GM23248 (cell line): ENCODE measurements around the gene DNMT3B. TPM values are rescaled to one million over a fixed set of nuclear protein-coding genes. Genes with fewer than 3 reads are reported as not detected.

Experiments used
- DNase-seq: peaks from one replicate; pipeline ENCODE4 v3.0.0-alpha.2; 2015
- H2AFZ ChIP-seq: fragments of 200-600 bp; sonication (generic); 2 replicates; pipeline ENCODE4 v1.6.1; 2016; ENCODE audit warnings: antibody characterized with exemption
- H3F3A ChIP-seq: fragments of 200-600 bp; sonication (generic); 2 replicates; pipeline ENCODE4 v1.6.1; 2016; ENCODE audit warnings: mild to moderate bottlenecking, antibody characterized with exemption, mixed run types; ENCODE audit not compliant: insufficient read depth
- H3K27ac ChIP-seq: fragments of 200-600 bp; sonication (generic); 2 replicates; pipeline ENCODE4 v1.5.1; 2016; ENCODE audit warnings: mild to moderate bottlenecking
- H3K27me3 ChIP-seq: fragments of 200-600 bp; sonication (generic); replicated peaks from 2 replicates; pipeline ENCODE4 v1.6.1; 2016; ENCODE audit warnings: mild to moderate bottlenecking; ENCODE audit not compliant: insufficient read depth
- H3K36me3 ChIP-seq: fragments of 200-600 bp; sonication (generic); 2 replicates; pipeline ENCODE4 v1.6.1; 2016; ENCODE audit warnings: low read depth, mild to moderate bottlenecking
- H3K4me1 ChIP-seq: fragments of 200-600 bp; sonication (generic); 2 replicates; pipeline ENCODE4 v1.6.1; 2016; ENCODE audit warnings: mild to moderate bottlenecking; ENCODE audit not compliant: insufficient read depth
- H3K4me2 ChIP-seq: fragments of 200-600 bp; sonication (generic); one replicate; pipeline ENCODE4 v1.6.1; 2016; ENCODE audit warnings: mild to moderate bottlenecking; ENCODE audit not compliant: unreplicated experiment
- H3K4me3 ChIP-seq: fragments of 200-600 bp; sonication (generic); 2 replicates; pipeline ENCODE4 v1.5.1; 2016; ENCODE audit warnings: mild to moderate bottlenecking
- H3K79me2 ChIP-seq: fragments of 200-600 bp; sonication (generic); 2 replicates; pipeline ENCODE4 v1.6.1; 2016; ENCODE audit warnings: mild to moderate bottlenecking; ENCODE audit not compliant: insufficient read depth
- H3K9ac ChIP-seq: fragments of 200-600 bp; sonication (generic); 2 replicates; pipeline ENCODE4 v1.6.1; 2016; ENCODE audit warnings: mild to moderate bottlenecking
- H3K9me2 ChIP-seq: fragments of 200-600 bp; sonication (generic); 2 replicates; pipeline ENCODE4 v1.6.1; 2016; ENCODE audit warnings: mixed run types, mild to moderate bottlenecking, moderate library complexity; ENCODE audit not compliant: insufficient read depth
- H3K9me3 ChIP-seq: fragments of 200-600 bp; sonication (generic); one replicate; pipeline ENCODE4 v1.6.1; 2017; ENCODE audit warnings: low read depth
- H4K20me1 ChIP-seq: fragments of 200-600 bp; sonication (generic); 2 replicates; pipeline ENCODE4 v1.6.0; 2016; ENCODE audit not compliant: insufficient read depth
- EZH2 ChIP-seq: fragments of 200-600 bp; sonication (generic); IDR thresholded peaks from 2 replicates; pipeline ENCODE4 v1.6.1; 2018; ENCODE audit warnings: antibody characterized with exemption, mild to moderate bottlenecking; ENCODE audit not compliant: insufficient read depth, poor library complexity, severe bottlenecking
- EZH2phosphoT487 ChIP-seq: fragments of 200-600 bp; sonication (generic); IDR thresholded peaks from 2 replicates; pipeline ENCODE4 v1.6.1; 2018; ENCODE audit warnings: antibody characterized with exemption, moderate library complexity, mild to moderate bottlenecking, low read depth; ENCODE audit not compliant: insufficient read depth
- WGBS, 2 experiments: methylation state at CpG; one replicate each; pipeline ENCODE4 v1.1.6; 2015 to 2017; ENCODE audit warnings: low lambda C conversion rate in 2 of 2, low coverage in 1 of 2; ENCODE audit errors: missing lambda C conversion rate in 2 of 2; 5-methylcytosine and 5-hydroxymethylcytosine counted together
- in situ Hi-C: fragments of 300-500 bp; cut with MboI; formaldehyde crosslinking; loops from 2 replicates; pipeline ENCODE4 v1.15.0; 2020
- polyA plus RNA-seq: library from polyadenylated mRNA; unstranded; fragments of >200 nt; fragmentation: Nextera tagmentation; extraction: Ambion mirVana; gene quantifications from 2 replicates; pipeline ENCODE4 v1.2.1, GENCODE V29; 2016
- total RNA-seq: library from RNA; depleted of rRNA; stranded (reverse); fragments of >200 nt; shearing (Covaris generic); gene quantifications from 2 replicates; pipeline ENCODE4 v1.2.3, GENCODE V29; 2014

The DNMT3B gene
- total and polyA plus RNA-seq, 2 experiments from 2014 or later: 0.85 to 1.5 TPM

DNA sequence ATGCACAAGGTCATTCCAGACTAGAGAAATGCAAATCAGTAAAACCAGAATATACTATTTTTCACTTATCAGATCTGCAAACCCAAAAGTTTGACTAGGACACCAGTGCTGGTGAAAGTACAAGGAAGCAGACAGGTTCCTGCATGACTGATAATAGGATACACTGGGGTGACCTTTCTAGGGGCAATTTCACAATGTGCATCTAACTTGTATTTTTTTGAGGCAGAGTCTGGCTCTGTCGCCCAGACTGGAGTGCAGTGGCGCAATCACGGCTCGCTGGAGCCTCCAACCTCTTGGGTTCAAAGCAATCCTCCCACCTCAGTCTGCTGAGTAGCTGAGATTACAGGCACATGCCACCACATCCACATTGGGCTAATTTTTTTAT, 30.3 kb upstream of the DNMT3B start:
- no peaks in the 10 kb centered on the region for H3K27me3 ChIP-seq
- 0 out of 2 replicates have a peak, but pooled peaks cover 8% of the 10 kb centered on the region for H4K20me1 ChIP-seq
- peaks cover 28% of the 10 kb centered on the region for H3F3A ChIP-seq
- H2AFZ ChIP-seq: no peak overlapping the region
- no peaks in the 10 kb centered on the region for H3K9me2 ChIP-seq
- 84 to 89% methylated on average over 4 of the region's 4 CpGs for WGBS, 2 experiments
- H3K9ac ChIP-seq: no peak overlapping the region
- in situ Hi-C loops: no loop called here
- peaks cover 12% of the 10 kb centered on the region; the same call in 1 of the 2 replicates for H3K79me2 ChIP-seq
- H3K4me3 ChIP-seq: no peak overlapping the region
- peaks cover 15% of the 10 kb centered on the region; the same call in 1 of the 2 replicates for H3K4me1 ChIP-seq
- peak; percentile 12 for DNase-seq
- TF ChIP-seq EZH2: no peak
- no peak for TF ChIP-seq EZH2phosphoT487
- H3K4me2 ChIP-seq: no peak overlapping the region
- H3K9me3 ChIP-seq: no peaks in the 10 kb centered on the region
- H3K36me3 ChIP-seq: no peaks in the 10 kb centered on the region
- H3K27ac ChIP-seq: no peak overlapping the region

- no peak overlapping the region for H2AFZ ChIP-seq
- no peak overlapping the region for H3K9ac ChIP-seq
- in situ Hi-C loops: no loop called here
- 0 out of 2 replicates have a peak overlapping the region, but pooled peaks have one; percentile 2 for H3K4me3 ChIP-seq
- no peaks in the 10 kb centered on the region for H3K79me2 ChIP-seq
- no peaks in the 10 kb centered on the region for H3K9me3 ChIP-seq
- no peaks in the 10 kb centered on the region for H3K36me3 ChIP-seq
- peak; percentile 78 for DNase-seq
- peaks cover 9% of the 10 kb centered on the region for H3F3A ChIP-seq
- H3K4me2 ChIP-seq: peak overlapping the region; percentile 49
- H3K9me2 ChIP-seq: no peaks in the 10 kb centered on the region
- no peaks in the 10 kb centered on the region for H3K27me3 ChIP-seq
- no peaks in the 10 kb centered on the region for H4K20me1 ChIP-seq
- no peak for TF ChIP-seq EZH2
- TF ChIP-seq EZH2phosphoT487: no peak
- H3K27ac ChIP-seq: peak overlapping the region; percentile 42
- 39 to 41% methylated on average over 7 of the region's 7 CpGs for WGBS, 2 experiments
- peaks cover 9% of the 10 kb centered on the region for H3K4me1 ChIP-seq
These were observed 24.6 kb upstream of the DNMT3B start for GRCh38 chr20:32737371-32738223.

DNA sequence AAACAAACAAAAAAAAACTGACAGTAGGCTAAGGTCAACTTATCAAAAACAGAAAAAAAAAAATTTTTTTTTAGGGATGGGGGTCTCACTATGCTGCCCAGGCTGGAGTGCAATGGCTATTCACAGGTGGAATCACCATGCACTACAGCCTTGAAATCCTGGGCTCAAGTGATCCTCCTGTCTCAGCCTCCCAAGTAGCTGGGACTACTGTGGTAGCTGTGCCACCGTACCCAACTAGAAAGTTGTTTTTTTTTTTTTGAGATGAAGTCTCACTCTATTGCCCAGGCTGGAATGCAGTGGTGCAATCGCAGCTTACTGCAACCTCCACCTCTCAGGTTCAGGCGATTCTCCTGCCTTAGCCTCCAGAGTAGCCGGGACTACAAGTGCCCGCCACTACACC, 21.0 kb upstream of the DNMT3B start:
- Histone ChIP-seq H3K9ac (no peak overlapping the region), H3K27ac (no peak overlapping the region), H3K9me3 (no peaks in the 10 kb centered on the region), H3K4me3 (no peak overlapping the region), H3F3A (peaks cover 12% of the 10 kb centered on the region), H3K4me1 (peaks cover 19% of the 10 kb centered on the region), H3K27me3 (no peaks in the 10 kb centered on the region), H3K4me2 (no peak overlapping the region), H2AFZ (no peak overlapping the region), H3K36me3 (no peaks in the 10 kb centered on the region), H3K79me2 (no peaks in the 10 kb centered on the region), H4K20me1 (no peaks in the 10 kb centered on the region), H3K9me2 (no peaks in the 10 kb centered on the region)
- WGBS, 2 experiments: 87 to 90% methylated on average over 5 of the region's 5 CpGs
- TF ChIP-seq EZH2phosphoT487: no peak
- in situ Hi-C loops: no loop called here
- no peak for DNase-seq

- TF ChIP-seq EZH2phosphoT487 (no peak), EZH2 (no peak)
- H3K79me2 ChIP-seq: no peaks in the 10 kb centered on the region
- H3K9me2 ChIP-seq: no peaks in the 10 kb centered on the region
- peaks cover 17% of the 10 kb centered on the region for H3K4me1 ChIP-seq
- H3K27ac ChIP-seq: no peak overlapping the region
- peak overlapping the region; percentile 86 for H3K4me2 ChIP-seq
- no peaks in the 10 kb centered on the region for H3K9me3 ChIP-seq
- in situ Hi-C loops: no loop called here
- H4K20me1 ChIP-seq: no peaks in the 10 kb centered on the region
- no peaks in the 10 kb centered on the region for H3K27me3 ChIP-seq
- DNase-seq: no peak
- WGBS, 2 experiments: 16 to 17% methylated on average over 20 to 25 of the region's 25 CpGs
- H3F3A ChIP-seq: peaks cover 20% of the 10 kb centered on the region
- H2AFZ ChIP-seq: peak overlapping the region; percentile 90
- peak overlapping the region; percentile 83 for H3K4me3 ChIP-seq
- H3K9ac ChIP-seq: peak overlapping the region; percentile 88
- no peaks in the 10 kb centered on the region for H3K36me3 ChIP-seq
These were observed 19.6 kb upstream of the DNMT3B start for GRCh38 chr20:32742322-32743236.
